GM23338 (cell line): ENCODE measurements around the gene KRTAP4-1.

Source experiments
- CREB1 ChIP-seq: fragments of 250-450 bp; sonication (Bioruptor Pico); IDR thresholded peaks from 2 replicates; pipeline ENCODE4 v1.5.0; 2020; ENCODE audit warnings: low read depth, mild to moderate bottlenecking, moderate library complexity
- EZH2 ChIP-seq: fragments of 200-600 bp; sonication (generic); IDR thresholded peaks from one replicate; pipeline ENCODE4 v1.8.0; 2017; ENCODE audit warnings: antibody characterized with exemption, mild to moderate bottlenecking, low read depth; ENCODE audit not compliant: unreplicated experiment
- EZH2phosphoT487 ChIP-seq: fragments of 200-600 bp; sonication (generic); IDR thresholded peaks from one replicate; pipeline ENCODE4 v1.8.1; 2018; ENCODE audit warnings: antibody characterized with exemption; ENCODE audit not compliant: unreplicated experiment
- NANOG ChIP-seq: IDR thresholded peaks from 2 replicates; pipeline ENCODE4 v1.6.1; 2016; ENCODE audit warnings: antibody characterized with exemption, borderline replicate concordance
- POLR2AphosphoS5 ChIP-seq: IDR thresholded peaks from 2 replicates; pipeline ENCODE4 v1.6.1; 2016; ENCODE audit warnings: antibody characterized with exemption, low read depth
- STAT1 ChIP-seq: IDR thresholded peaks from one replicate; pipeline ENCODE4 v1.6.1; 2016; ENCODE audit warnings: antibody characterized with exemption; ENCODE audit not compliant: unreplicated experiment
- ZNF114 ChIP-seq: fragments of 250-450 bp; sonication (Bioruptor Pico); IDR thresholded peaks from 2 replicates; pipeline ENCODE4 v1.5.0; 2020; ENCODE audit warnings: mild to moderate bottlenecking, moderate library complexity
- TF ChIP-seq, protein P1 (sequence below), 2 experiments: fragments of 200-600 bp in 1 of 2; sonication (generic) in 1 of 2; conservative IDR thresholded peaks; 2 replicates each; pipeline versions ENCODE4 v1.5.1 to v1.6.1; 2016 to 2017; ENCODE audit warnings: antibody characterized with exemption in 2 of 2, low read depth in 2 of 2, mild to moderate bottlenecking in 2 of 2, moderate library complexity in 1 of 2
- TF ChIP-seq, protein P2 (sequence below): IDR thresholded peaks from 2 replicates; pipeline ENCODE4 v1.6.1; 2016; ENCODE audit warnings: antibody characterized with exemption
- TF ChIP-seq, protein P3 (sequence below): IDR thresholded peaks from one replicate; pipeline ENCODE4 v1.6.1; 2018; ENCODE audit warnings: antibody characterized with exemption; ENCODE audit not compliant: unreplicated experiment

DNA sequence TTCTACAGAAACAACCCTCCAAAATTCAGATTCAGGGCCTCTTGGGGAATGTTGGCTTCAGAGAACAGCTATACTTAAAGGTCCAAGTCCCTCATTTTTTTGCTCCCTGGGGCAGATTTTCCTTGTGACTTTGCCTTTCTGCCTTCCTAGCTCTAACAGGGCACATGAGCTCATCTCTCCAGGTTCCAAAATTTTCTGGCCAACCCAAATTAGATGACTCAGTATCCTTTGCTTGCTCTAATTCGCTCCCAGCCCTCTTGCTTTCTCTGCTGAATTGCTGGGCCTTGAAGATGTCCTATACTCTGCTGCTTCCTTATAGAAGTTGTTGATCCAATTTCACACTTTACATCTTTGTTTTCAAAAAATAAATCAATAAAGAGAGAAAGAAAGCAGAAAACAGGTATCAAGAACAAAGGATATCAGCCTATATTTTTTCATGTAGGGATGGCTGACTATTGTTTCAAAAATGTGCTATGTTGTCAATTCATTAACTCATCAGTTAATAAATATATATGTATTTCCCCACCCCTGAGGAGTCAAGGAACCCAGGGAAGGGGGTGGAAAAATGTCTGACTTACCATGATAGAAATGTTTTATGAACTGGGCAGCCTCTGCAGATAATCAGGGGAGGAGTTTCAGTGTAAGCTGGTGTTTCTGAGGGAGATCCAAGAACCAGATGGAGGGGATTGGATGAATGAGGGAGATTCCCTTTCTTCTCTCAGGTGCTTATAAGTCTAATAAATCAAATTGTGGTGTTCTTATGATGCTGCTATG lies 5.7 kb downstream of the KRTAP4-1 start:
- TF ChIP-seq, protein P1, sequence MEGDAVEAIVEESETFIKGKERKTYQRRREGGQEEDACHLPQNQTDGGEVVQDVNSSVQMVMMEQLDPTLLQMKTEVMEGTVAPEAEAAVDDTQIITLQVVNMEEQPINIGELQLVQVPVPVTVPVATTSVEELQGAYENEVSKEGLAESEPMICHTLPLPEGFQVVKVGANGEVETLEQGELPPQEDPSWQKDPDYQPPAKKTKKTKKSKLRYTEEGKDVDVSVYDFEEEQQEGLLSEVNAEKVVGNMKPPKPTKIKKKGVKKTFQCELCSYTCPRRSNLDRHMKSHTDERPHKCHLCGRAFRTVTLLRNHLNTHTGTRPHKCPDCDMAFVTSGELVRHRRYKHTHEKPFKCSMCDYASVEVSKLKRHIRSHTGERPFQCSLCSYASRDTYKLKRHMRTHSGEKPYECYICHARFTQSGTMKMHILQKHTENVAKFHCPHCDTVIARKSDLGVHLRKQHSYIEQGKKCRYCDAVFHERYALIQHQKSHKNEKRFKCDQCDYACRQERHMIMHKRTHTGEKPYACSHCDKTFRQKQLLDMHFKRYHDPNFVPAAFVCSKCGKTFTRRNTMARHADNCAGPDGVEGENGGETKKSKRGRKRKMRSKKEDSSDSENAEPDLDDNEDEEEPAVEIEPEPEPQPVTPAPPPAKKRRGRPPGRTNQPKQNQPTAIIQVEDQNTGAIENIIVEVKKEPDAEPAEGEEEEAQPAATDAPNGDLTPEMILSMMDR (conservative IDR thresholded peaks at IDR 0.05; ENCODE audit: low read depth in 2 of 2) = no peak
- TF ChIP-seq EZH2phosphoT487 (no peak), EZH2 (no peak), CREB1 (CRISPR knock-in tag) (no peak), POLR2AphosphoS5 (no peak), ZNF114 (CRISPR knock-in tag) (no peak), STAT1 (no peak), NANOG (no peak)
- TF ChIP-seq, protein P2, sequence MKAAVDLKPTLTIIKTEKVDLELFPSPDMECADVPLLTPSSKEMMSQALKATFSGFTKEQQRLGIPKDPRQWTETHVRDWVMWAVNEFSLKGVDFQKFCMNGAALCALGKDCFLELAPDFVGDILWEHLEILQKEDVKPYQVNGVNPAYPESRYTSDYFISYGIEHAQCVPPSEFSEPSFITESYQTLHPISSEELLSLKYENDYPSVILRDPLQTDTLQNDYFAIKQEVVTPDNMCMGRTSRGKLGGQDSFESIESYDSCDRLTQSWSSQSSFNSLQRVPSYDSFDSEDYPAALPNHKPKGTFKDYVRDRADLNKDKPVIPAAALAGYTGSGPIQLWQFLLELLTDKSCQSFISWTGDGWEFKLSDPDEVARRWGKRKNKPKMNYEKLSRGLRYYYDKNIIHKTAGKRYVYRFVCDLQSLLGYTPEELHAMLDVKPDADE = no peak
- TF ChIP-seq, protein P3, sequence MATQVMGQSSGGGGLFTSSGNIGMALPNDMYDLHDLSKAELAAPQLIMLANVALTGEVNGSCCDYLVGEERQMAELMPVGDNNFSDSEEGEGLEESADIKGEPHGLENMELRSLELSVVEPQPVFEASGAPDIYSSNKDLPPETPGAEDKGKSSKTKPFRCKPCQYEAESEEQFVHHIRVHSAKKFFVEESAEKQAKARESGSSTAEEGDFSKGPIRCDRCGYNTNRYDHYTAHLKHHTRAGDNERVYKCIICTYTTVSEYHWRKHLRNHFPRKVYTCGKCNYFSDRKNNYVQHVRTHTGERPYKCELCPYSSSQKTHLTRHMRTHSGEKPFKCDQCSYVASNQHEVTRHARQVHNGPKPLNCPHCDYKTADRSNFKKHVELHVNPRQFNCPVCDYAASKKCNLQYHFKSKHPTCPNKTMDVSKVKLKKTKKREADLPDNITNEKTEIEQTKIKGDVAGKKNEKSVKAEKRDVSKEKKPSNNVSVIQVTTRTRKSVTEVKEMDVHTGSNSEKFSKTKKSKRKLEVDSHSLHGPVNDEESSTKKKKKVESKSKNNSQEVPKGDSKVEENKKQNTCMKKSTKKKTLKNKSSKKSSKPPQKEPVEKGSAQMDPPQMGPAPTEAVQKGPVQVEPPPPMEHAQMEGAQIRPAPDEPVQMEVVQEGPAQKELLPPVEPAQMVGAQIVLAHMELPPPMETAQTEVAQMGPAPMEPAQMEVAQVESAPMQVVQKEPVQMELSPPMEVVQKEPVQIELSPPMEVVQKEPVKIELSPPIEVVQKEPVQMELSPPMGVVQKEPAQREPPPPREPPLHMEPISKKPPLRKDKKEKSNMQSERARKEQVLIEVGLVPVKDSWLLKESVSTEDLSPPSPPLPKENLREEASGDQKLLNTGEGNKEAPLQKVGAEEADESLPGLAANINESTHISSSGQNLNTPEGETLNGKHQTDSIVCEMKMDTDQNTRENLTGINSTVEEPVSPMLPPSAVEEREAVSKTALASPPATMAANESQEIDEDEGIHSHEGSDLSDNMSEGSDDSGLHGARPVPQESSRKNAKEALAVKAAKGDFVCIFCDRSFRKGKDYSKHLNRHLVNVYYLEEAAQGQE = no peak
